Activated CD4-positive, CD25-positive, alpha-beta regulatory T cell treated with anti-CD3 and anti-CD28 coated beads, Interleukin-2, amount 50 U/mL, for 24 hours (primary cell): ENCODE results near the gene APAF1.

Experiments
- ATAC-seq, 2 donors: fragments of 150-1000 bp; cut with Tn5 transposase; one replicate each; pipeline ENCODE4 v1.10.0; 2021; ENCODE audit warnings: mild to moderate bottlenecking in 1 of 2, moderate library complexity in 1 of 2

Gene APAF1

GRCh38 chr12:98769068-98769467, 124.0 kb downstream of the APAF1 start:
- no peak for ATAC-seq

- ATAC-seq: no peak
Observed at GRCh38 chr12:98770230-98770629, 125.1 kb downstream of the APAF1 start.

GRCh38 chr12:98771811-98772752, 127.0 kb downstream of the APAF1 start:
- ATAC-seq: no peak

- ATAC-seq: no peak
Observed at GRCh38 chr12:98772818-98773217, 127.7 kb downstream of the APAF1 start.

GRCh38 chr12:98780261-98780660, 135.2 kb downstream of the APAF1 start:
- no peak for ATAC-seq

- ATAC-seq: no peak
Observed at GRCh38 chr12:98783420-98783819, 138.3 kb downstream of the APAF1 start.
